GM10266 (cell line): ENCODE measurements around the gene NHERF1.

Source experiments
- DNase-seq: peaks from one replicate; pipeline ENCODE4 v3.0.0; 2012; ENCODE audit errors: extremely low spot score
- CTCF ChIP-seq: IDR thresholded peaks from 2 replicates; pipeline ENCODE4 v1.5.1; 2012; ENCODE audit warnings: mild to moderate bottlenecking, low read depth; ENCODE audit not compliant: control insufficient read depth, insufficient read depth; ENCODE audit errors: missing control alignments

NHERF1 gene

GRCh38 chr17:74748529-74749278, at the start of gene NHERF1:
Gene NHERF1, plus strand, starts transcription at chr17:74748628. Its CDS starts 219 bp downstream, at chr17:74748847.
- DNase-seq = peak; percentile 99
- TF ChIP-seq CTCF = peak; percentile 20

GRCh38 chr17:74699236-74699635, 49.2 kb upstream of the NHERF1 start:
- TF ChIP-seq CTCF = no peak

GRCh38 chr17:74702116-74702871, 46.1 kb upstream of the NHERF1 start:
- TF ChIP-seq CTCF = no peak

More at GRCh38 chr17:74699236-74699635, 49.2 kb upstream of the NHERF1 start:
- DNase-seq = no peak

GRCh38 chr17:74703311-74703710, 45.1 kb upstream of the NHERF1 start:
- no peak for DNase-seq
- no peak for TF ChIP-seq CTCF

More at GRCh38 chr17:74702116-74702871, 46.1 kb upstream of the NHERF1 start:
- DNase-seq = no peak

- no peak for DNase-seq
- TF ChIP-seq CTCF = no peak
Measured at GRCh38 chr17:74704544-74704943, 43.9 kb upstream of the NHERF1 start.

- TF ChIP-seq CTCF = no peak
- no peak for DNase-seq
Measured at GRCh38 chr17:74711058-74711824, 37.2 kb upstream of the NHERF1 start.
